ENCODE measurements around the gene FAM9C.

FAM9C gene

GRCh38 chrX:13001961-13002671, 42.3 kb downstream of the FAM9C start:
- no peak for DNase-seq
- Histone ChIP-seq H3K9me3 (ENCODE audit: severe bottlenecking) (no peaks in the 10 kb centered on the region), H3K36me3 (no peaks in the 10 kb centered on the region), H3K27ac (no peak overlapping the region), H3K4me3 (ENCODE audit: low read depth, low read length) (no peak overlapping the region), H3K27me3 (ENCODE audit: insufficient read depth, low read depth, severe bottlenecking) (no peaks in the 10 kb centered on the region)
- TF ChIP-seq, protein P1, sequence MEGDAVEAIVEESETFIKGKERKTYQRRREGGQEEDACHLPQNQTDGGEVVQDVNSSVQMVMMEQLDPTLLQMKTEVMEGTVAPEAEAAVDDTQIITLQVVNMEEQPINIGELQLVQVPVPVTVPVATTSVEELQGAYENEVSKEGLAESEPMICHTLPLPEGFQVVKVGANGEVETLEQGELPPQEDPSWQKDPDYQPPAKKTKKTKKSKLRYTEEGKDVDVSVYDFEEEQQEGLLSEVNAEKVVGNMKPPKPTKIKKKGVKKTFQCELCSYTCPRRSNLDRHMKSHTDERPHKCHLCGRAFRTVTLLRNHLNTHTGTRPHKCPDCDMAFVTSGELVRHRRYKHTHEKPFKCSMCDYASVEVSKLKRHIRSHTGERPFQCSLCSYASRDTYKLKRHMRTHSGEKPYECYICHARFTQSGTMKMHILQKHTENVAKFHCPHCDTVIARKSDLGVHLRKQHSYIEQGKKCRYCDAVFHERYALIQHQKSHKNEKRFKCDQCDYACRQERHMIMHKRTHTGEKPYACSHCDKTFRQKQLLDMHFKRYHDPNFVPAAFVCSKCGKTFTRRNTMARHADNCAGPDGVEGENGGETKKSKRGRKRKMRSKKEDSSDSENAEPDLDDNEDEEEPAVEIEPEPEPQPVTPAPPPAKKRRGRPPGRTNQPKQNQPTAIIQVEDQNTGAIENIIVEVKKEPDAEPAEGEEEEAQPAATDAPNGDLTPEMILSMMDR (IDR thresholded peaks at IDR 0.05; ENCODE audit: low read depth, low read length): no peak

DNA sequence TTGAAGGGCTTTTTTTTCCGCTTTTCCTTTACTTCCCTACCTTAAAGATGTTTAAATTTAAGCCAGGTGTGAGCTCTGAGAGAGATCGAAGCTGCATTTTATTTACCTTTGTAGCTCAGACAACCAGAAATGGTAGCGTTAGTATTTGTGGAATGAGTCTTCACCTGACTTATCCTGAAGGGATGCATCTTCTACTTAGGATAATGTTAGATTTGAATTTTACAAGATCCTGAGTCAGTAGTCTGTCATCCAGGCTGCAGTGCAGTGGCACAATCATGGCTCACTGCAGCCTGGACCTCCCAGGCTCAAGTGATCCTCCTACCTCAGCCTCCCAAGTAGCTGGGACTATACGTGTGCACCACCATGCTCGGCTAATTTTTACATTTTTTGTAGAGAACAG, 43.3 kb downstream of the FAM9C start:
- Histone ChIP-seq H3K9me3 (ENCODE audit: severe bottlenecking) (no peaks in the 10 kb centered on the region), H3K27me3 (ENCODE audit: insufficient read depth, low read depth, severe bottlenecking) (no peaks in the 10 kb centered on the region), H3K27ac (no peak overlapping the region), H3K4me3 (ENCODE audit: low read depth, low read length) (no peak overlapping the region), H3K36me3 (no peaks in the 10 kb centered on the region)
- TF ChIP-seq, protein P1 (IDR thresholded peaks at IDR 0.05; ENCODE audit: low read depth, low read length): no peak
- DNase-seq: no peak

- H3K27ac ChIP-seq: no peak overlapping the region
- no peaks in the 10 kb centered on the region for H3K36me3 ChIP-seq
- H3K27me3 ChIP-seq (ENCODE audit: insufficient read depth, low read depth, severe bottlenecking): no peaks in the 10 kb centered on the region
- no peak overlapping the region for H3K4me3 ChIP-seq (ENCODE audit: low read depth, low read length)
- DNase-seq: no peak
- no peaks in the 10 kb centered on the region for H3K9me3 ChIP-seq (ENCODE audit: severe bottlenecking)
- TF ChIP-seq, protein P1 (IDR thresholded peaks at IDR 0.05; ENCODE audit: low read depth, low read length): no peak
Measured at GRCh38 chrX:13000301-13000811, 44.1 kb downstream of the FAM9C start.

- TF ChIP-seq, protein P1 (IDR thresholded peaks at IDR 0.05; ENCODE audit: low read depth, low read length): no peak
- no peaks in the 10 kb centered on the region for H3K27me3 ChIP-seq (ENCODE audit: insufficient read depth, low read depth, severe bottlenecking)
- H3K9me3 ChIP-seq (ENCODE audit: severe bottlenecking): no peaks in the 10 kb centered on the region
- no peaks in the 10 kb centered on the region for H3K36me3 ChIP-seq
- no peak for DNase-seq
- H3K27ac ChIP-seq: no peak overlapping the region
- H3K4me3 ChIP-seq (ENCODE audit: low read depth, low read length): no peak overlapping the region
Measured at GRCh38 chrX:12999422-12999821, 45.0 kb downstream of the FAM9C start.

DNA sequence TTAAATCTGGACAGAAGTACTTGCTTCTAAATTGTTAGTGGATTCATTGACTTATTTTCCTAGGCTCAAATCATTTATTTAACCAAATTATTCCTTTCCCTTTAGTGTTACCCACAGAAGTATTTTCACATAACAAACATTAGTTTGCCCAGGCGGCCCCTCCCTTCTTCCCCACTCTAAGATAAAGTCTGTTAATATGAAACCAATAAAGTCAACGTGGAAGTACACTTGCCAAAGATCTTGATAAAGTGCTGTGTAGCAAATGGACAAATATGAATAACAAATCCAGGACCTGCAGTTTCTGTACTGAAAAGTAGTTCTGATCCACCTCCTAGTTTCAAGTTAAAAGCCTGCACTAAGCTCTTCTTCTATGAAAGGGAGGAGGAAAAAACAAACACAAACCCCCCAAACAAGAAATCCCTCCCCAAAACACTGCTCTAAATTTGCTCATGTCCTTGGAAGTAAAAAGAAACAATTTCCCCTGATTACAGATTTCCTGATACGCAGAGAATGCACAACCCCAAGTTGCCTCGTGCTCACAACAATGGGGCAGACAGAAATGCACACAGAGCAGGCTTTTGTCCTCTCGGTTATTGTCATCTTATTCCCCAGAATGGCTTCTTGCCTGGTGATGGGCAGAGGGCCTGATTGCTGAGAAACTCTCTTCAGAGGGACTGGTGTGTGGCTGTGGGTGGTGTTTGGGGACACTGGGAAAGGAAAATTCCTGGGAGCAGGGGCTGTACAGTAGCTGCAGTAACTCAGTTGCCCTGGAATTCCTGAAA, 46.3 kb downstream of the FAM9C start:
- H3K27ac ChIP-seq: no peak overlapping the region
- TF ChIP-seq, protein P1 (IDR thresholded peaks at IDR 0.05; ENCODE audit: low read depth, low read length): no peak
- H3K36me3 ChIP-seq: no peaks in the 10 kb centered on the region
- DNase-seq: no peak
- H3K27me3 ChIP-seq (ENCODE audit: insufficient read depth, low read depth, severe bottlenecking): no peaks in the 10 kb centered on the region
- no peaks in the 10 kb centered on the region for H3K9me3 ChIP-seq (ENCODE audit: severe bottlenecking)
- H3K4me3 ChIP-seq (ENCODE audit: low read depth, low read length): no peak overlapping the region
